ENCODE results near the gene CLTCL1.

DNA sequence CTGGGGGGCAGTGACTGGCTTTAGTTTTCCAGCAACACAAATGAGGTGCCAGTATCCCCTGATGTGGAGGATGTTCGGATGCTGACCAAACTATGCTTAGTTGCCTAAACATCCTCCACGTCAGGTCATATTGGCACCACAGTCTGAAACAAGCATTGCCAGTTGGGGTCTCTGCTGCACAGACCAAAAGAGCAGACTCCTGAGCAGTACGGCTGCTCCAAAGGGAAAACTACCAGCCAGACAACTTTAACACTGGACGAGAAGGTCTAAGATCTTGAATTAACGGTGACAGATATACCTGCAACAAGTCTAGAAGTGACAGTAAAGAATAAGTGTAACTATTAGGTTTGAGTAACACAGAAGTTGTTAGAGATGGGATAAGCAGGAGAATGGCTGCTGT, 40.5 kb upstream of the CLTCL1 start:
- TF ChIP-seq POLR2A (IDR thresholded peaks at IDR 0.05) (no peak), POLR2AphosphoS5 (IDR thresholded peaks at IDR 0.05) (no peak)
- TF ChIP-seq, protein P1, sequence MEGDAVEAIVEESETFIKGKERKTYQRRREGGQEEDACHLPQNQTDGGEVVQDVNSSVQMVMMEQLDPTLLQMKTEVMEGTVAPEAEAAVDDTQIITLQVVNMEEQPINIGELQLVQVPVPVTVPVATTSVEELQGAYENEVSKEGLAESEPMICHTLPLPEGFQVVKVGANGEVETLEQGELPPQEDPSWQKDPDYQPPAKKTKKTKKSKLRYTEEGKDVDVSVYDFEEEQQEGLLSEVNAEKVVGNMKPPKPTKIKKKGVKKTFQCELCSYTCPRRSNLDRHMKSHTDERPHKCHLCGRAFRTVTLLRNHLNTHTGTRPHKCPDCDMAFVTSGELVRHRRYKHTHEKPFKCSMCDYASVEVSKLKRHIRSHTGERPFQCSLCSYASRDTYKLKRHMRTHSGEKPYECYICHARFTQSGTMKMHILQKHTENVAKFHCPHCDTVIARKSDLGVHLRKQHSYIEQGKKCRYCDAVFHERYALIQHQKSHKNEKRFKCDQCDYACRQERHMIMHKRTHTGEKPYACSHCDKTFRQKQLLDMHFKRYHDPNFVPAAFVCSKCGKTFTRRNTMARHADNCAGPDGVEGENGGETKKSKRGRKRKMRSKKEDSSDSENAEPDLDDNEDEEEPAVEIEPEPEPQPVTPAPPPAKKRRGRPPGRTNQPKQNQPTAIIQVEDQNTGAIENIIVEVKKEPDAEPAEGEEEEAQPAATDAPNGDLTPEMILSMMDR (IDR thresholded peaks at IDR 0.05), result no peak
